Muscle of leg (tissue), 11 donors: ENCODE results near the gene GATD1. TPM values are rescaled to one million over a fixed set of nuclear protein-coding genes. Genes with fewer than 3 reads are reported as not detected.

ENCODE experiments used
- DNase-seq: peaks from one replicate; pipeline ENCODE4 v3.0.0; 2013
- H3K27ac ChIP-seq: one replicate; pipeline ENCODE4 v1.5.1; 2013; ENCODE audit warnings: mild to moderate bottlenecking, low read length, control low read depth
- H3K27me3 ChIP-seq: one replicate; pipeline ENCODE4 v1.6.1; 2013; ENCODE audit warnings: low read length; ENCODE audit not compliant: control insufficient read depth, insufficient read depth
- H3K36me3 ChIP-seq: one replicate; pipeline ENCODE4 v1.6.1; 2013; ENCODE audit warnings: low read length; ENCODE audit not compliant: control insufficient read depth, insufficient read depth
- H3K4me1 ChIP-seq: one replicate; pipeline ENCODE4 v1.6.1; 2013; ENCODE audit warnings: low read length; ENCODE audit not compliant: control insufficient read depth, insufficient read depth
- H3K4me3 ChIP-seq: one replicate; pipeline ENCODE4 v1.5.1; 2013; ENCODE audit warnings: low read length, control low read depth
- H3K9me3 ChIP-seq: replicated peaks from 2 replicates; pipeline ENCODE4 v1.6.1; 2013; ENCODE audit warnings: low read depth, low read length; ENCODE audit not compliant: control insufficient read depth
- WGBS: methylation state at CpG from one replicate; pipeline ENCODE4 v1.1.5; 2013; ENCODE audit warnings: missing lambda C conversion rate; ENCODE audit not compliant: insufficient coverage; 5-methylcytosine and 5-hydroxymethylcytosine counted together
- polyA plus RNA-seq, 8 donors: library from polyadenylated mRNA; unstranded; fragments of 120-200 nt; gene quantifications; one replicate each; pipeline versions ENCODE4 v1.2.1 to v1.2.3, GENCODE V29; 2013; ENCODE audit warnings: inconsistent platforms in 1 of 8, low replicate concordance in 1 of 8; ENCODE audit not compliant: insufficient read length in 8 of 8, insufficient read depth in 1 of 8
- total RNA-seq: library from RNA; stranded (reverse); fragments of 120-200 nt; gene quantifications from one replicate; pipeline ENCODE4 v1.2.4, GENCODE V29; 2013

Gene GATD1
- total and polyA plus RNA-seq, 9 donors: 18.1 to 53.2 (median 43.4) TPM

- H3K4me3 ChIP-seq: no peak overlapping the region
- H3K9me3 ChIP-seq: no peaks in the 10 kb centered on the region
- H3K27me3 ChIP-seq: peaks cover 83% of the 10 kb centered on the region
- H3K36me3 ChIP-seq: no peaks in the 10 kb centered on the region
- H3K27ac ChIP-seq: no peak overlapping the region
- H3K4me1 ChIP-seq: peaks cover 41% of the 10 kb centered on the region
- DNase-seq: peak; percentile 10
- WGBS: 4% methylated on average over 33 of the region's 53 CpGs
Observed at GRCh38 chr11:725624-726202, 51.6 kb downstream of the GATD1 start.

GRCh38 chr11:724778-725386 is 52.4 kb downstream of the GATD1 start:
- Histone ChIP-seq H3K4me3 (no peak overlapping the region), H3K27me3 (peaks cover 90% of the 10 kb centered on the region), H3K9me3 (no peaks in the 10 kb centered on the region), H3K4me1 (peaks cover 41% of the 10 kb centered on the region), H3K27ac (no peak overlapping the region), H3K36me3 (no peaks in the 10 kb centered on the region)
- no peak for DNase-seq
- 58% methylated on average over 8 of the region's 18 CpGs for WGBS

GRCh38 chr11:724049-724777 is 53.1 kb downstream of the GATD1 start:
- WGBS: 51% methylated on average over 19 of the region's 19 CpGs
- Histone ChIP-seq H3K36me3 (no peaks in the 10 kb centered on the region), H3K27me3 (peaks cover 90% of the 10 kb centered on the region), H3K4me3 (no peak overlapping the region), H3K4me1 (peaks cover 41% of the 10 kb centered on the region), H3K27ac (no peak overlapping the region), H3K9me3 (no peaks in the 10 kb centered on the region)
- no peak for DNase-seq

GRCh38 chr11:723120-723883 is 54.0 kb downstream of the GATD1 start:
- H3K36me3 ChIP-seq: no peaks in the 10 kb centered on the region
- WGBS: 36% methylated on average over 3 of the region's 8 CpGs
- H3K9me3 ChIP-seq: no peaks in the 10 kb centered on the region
- H3K4me3 ChIP-seq: no peak overlapping the region
- H3K27ac ChIP-seq: no peak overlapping the region
- peaks cover 41% of the 10 kb centered on the region for H3K4me1 ChIP-seq
- peaks cover 89% of the 10 kb centered on the region for H3K27me3 ChIP-seq
- DNase-seq: peak; percentile 63

- Histone ChIP-seq H3K27me3 (peaks cover 82% of the 10 kb centered on the region), H3K9me3 (no peaks in the 10 kb centered on the region), H3K27ac (no peak overlapping the region), H3K4me3 (no peak overlapping the region), H3K36me3 (no peaks in the 10 kb centered on the region), H3K4me1 (peaks cover 33% of the 10 kb centered on the region)
- 61% methylated on average over 13 of the region's 20 CpGs for WGBS
- DNase-seq: no peak
Observed at GRCh38 chr11:722346-722811, 54.9 kb downstream of the GATD1 start.

GRCh38 chr11:721741-722345 is 55.4 kb downstream of the GATD1 start:
- Histone ChIP-seq H3K4me3 (no peak overlapping the region), H3K4me1 (peaks cover 28% of the 10 kb centered on the region), H3K36me3 (no peaks in the 10 kb centered on the region), H3K27me3 (peaks cover 77% of the 10 kb centered on the region), H3K9me3 (no peaks in the 10 kb centered on the region), H3K27ac (no peak overlapping the region)
- no peak for DNase-seq
- WGBS: 14% methylated on average over 31 of the region's 33 CpGs

GRCh38 chr11:721247-721740 is 56.0 kb downstream of the GATD1 start:
- peaks cover 22% of the 10 kb centered on the region for H3K4me1 ChIP-seq
- H3K36me3 ChIP-seq: no peaks in the 10 kb centered on the region
- WGBS: 15% methylated on average over 26 of the region's 28 CpGs
- no peak for DNase-seq
- H3K4me3 ChIP-seq: no peak overlapping the region
- peaks cover 72% of the 10 kb centered on the region for H3K27me3 ChIP-seq
- no peaks in the 10 kb centered on the region for H3K9me3 ChIP-seq
- H3K27ac ChIP-seq: no peak overlapping the region

GRCh38 chr11:720642-721246 is 56.5 kb downstream of the GATD1 start:
- Histone ChIP-seq H3K36me3 (no peaks in the 10 kb centered on the region), H3K4me1 (peaks cover 17% of the 10 kb centered on the region), H3K27ac (no peak overlapping the region), H3K9me3 (no peaks in the 10 kb centered on the region), H3K4me3 (no peak overlapping the region), H3K27me3 (peaks cover 66% of the 10 kb centered on the region)
- 3% methylated on average over 44 of the region's 53 CpGs for WGBS
- DNase-seq: no peak

GRCh38 chr11:720017-720641 is 57.2 kb downstream of the GATD1 start:
- Histone ChIP-seq H3K36me3 (no peaks in the 10 kb centered on the region), H3K4me3 (no peak overlapping the region), H3K4me1 (peaks cover 16% of the 10 kb centered on the region), H3K27ac (no peak overlapping the region), H3K9me3 (peaks cover 3% of the 10 kb centered on the region), H3K27me3 (peaks cover 60% of the 10 kb centered on the region)
- DNase-seq: no peak
- WGBS: 53% methylated on average over 35 of the region's 35 CpGs
